ENCODE data around the gene HIPK3. TPM values are rescaled to one million over a fixed set of nuclear protein-coding genes. Genes with fewer than 3 reads are reported as not detected.

HIPK3 gene
- total and polyA plus RNA-seq, 9 of the 15 experiments (the other 6 are each of a cell fraction or from before 2014, with no cell fraction given) = 2.3 to 19.6 (median 7.5) TPM

DNA sequence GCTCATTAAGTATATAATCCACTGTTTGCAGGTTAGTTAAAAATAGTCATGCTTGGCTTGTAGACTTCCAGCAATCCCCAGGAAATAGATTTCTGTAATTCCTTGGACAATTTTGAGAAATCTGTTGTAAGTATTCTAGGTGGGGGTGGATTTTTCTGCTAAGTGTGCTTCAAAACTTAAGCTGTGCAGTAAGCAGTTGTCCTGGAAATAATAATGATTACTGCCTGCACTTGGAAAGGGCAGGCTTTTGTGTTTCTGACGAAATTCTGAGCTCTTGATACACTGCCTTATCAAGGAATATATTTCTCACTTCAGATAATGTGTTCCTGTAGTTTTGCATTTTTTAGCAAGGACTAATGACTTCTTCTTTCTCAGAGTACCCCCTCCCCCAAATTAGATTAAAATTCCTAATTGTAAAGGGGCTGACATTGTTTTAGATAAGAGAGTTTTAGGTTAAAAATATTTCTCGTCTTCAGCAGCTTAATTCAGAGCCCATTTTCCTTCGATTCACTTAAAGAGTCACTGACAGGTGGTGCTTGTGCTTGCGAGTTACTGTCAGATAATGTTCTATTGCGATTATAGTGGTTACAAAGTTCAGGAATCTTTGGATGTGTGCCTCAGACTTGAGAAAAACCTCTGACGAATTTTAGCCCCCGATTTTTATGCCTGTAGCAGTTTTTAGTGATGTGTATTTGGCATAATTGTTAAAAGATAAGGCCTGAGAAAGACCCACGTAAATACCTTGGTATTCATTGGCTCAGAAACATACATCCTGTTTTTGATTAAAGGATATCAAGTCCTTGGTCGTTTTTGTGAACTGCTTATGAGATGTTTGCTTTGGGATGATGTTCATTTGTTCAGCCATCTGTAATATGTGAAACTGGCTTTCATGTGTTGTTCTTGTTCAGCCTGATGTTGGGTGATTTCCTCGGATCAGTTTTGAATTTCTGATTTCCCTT, 120.5 kb downstream of the HIPK3 start:
- Histone ChIP-seq H3K27me3 (ENCODE audit: control insufficient read depth in 2 of 2, insufficient read depth in 2 of 2, low read length in 2 of 2) (peaks cover 36 to 68% of the 10 kb centered on the region in 2 experiments; a peak in 4 of 5 replicates), H3K4me2 (ENCODE audit: insufficient read depth, low read length) (no peak overlapping the region), H3K4me3 (no peak overlapping the region), H3K4me1 (replicated peaks in 1 of 2; ENCODE audit: control insufficient read depth in 2 of 2, insufficient read depth in 2 of 2, low read length in 2 of 2) (peaks cover 0 to 12% of the 10 kb centered on the region in 2 experiments; a peak in 2 of 5 replicates), H3K36me3 (ENCODE audit: control insufficient read depth, insufficient read depth, low read length) (no peaks in the 10 kb centered on the region), H3K27ac (ENCODE audit: extremely low read depth, low read depth, low read length) (no peak overlapping the region), H3K9ac (ENCODE audit: insufficient read depth in 1 of 2, low read depth in 2 of 2, low read length in 2 of 2) (no peak overlapping the region), H4K20me1 (replicated peaks; ENCODE audit: control insufficient read depth, insufficient read depth, low read length) (no peaks in the 10 kb centered on the region), H2AFZ (ENCODE audit: low read depth, low read length) (no peak overlapping the region), H3K79me2 (ENCODE audit: control insufficient read depth, insufficient read depth, low read length) (no peaks in the 10 kb centered on the region), H3K9me1 (ENCODE audit: control insufficient read depth, insufficient read depth, low read length) (no peaks in the 10 kb centered on the region), H3K9me3 (replicated peaks; ENCODE audit: control insufficient read depth, insufficient read depth, low read depth, low read length) (no peaks in the 10 kb centered on the region)
- CTCF ChIA-PET (ENCODE audit: low intra/inter-chr PET ratio) = no interaction called here
- TF ChIP-seq, protein P1, sequence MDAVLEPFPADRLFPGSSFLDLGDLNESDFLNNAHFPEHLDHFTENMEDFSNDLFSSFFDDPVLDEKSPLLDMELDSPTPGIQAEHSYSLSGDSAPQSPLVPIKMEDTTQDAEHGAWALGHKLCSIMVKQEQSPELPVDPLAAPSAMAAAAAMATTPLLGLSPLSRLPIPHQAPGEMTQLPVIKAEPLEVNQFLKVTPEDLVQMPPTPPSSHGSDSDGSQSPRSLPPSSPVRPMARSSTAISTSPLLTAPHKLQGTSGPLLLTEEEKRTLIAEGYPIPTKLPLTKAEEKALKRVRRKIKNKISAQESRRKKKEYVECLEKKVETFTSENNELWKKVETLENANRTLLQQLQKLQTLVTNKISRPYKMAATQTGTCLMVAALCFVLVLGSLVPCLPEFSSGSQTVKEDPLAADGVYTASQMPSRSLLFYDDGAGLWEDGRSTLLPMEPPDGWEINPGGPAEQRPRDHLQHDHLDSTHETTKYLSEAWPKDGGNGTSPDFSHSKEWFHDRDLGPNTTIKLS (IDR thresholded peaks at IDR 0.05; ENCODE audit: borderline replicate concordance, low read depth) = no peak
- no peak for TF ChIP-seq ARID2 (IDR thresholded peaks at IDR 0.05)
- no peak for TF ChIP-seq RFX7 (CRISPR knock-in tag; IDR thresholded peaks at IDR 0.05)
- TF ChIP-seq, protein P2, sequence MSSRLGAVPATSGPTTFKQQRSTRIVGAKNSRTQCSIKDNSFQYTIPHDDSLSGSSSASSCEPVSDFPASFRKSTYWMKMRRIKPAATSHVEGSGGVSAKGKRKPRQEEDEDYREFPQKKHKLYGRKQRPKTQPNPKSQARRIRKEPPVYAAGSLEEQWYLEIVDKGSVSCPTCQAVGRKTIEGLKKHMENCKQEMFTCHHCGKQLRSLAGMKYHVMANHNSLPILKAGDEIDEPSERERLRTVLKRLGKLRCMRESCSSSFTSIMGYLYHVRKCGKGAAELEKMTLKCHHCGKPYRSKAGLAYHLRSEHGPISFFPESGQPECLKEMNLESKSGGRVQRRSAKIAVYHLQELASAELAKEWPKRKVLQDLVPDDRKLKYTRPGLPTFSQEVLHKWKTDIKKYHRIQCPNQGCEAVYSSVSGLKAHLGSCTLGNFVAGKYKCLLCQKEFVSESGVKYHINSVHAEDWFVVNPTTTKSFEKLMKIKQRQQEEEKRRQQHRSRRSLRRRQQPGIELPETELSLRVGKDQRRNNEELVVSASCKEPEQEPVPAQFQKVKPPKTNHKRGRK (tag; IDR thresholded peaks at IDR 0.05) = no peak
- TF ChIP-seq HEY1 (CRISPR knock-in tag; IDR thresholded peaks at IDR 0.05; ENCODE audit: borderline replicate concordance) = no peak
- TF ChIP-seq ZNF431 (CRISPR knock-in tag; IDR thresholded peaks at IDR 0.05) = no peak
- TF ChIP-seq POLR2AphosphoS5 (IDR thresholded peaks at IDR 0.05; ENCODE audit: control insufficient read depth, insufficient read depth, low read depth, low read length) = no peak
- TF ChIP-seq FOSL1 (tag; conservative IDR thresholded peaks at IDR 0.05) = no peak
- no peak for TF ChIP-seq ZNF551 (CRISPR knock-in tag; IDR thresholded peaks at IDR 0.05)
- ATAC-seq = no peak
- no peak for DNase-seq (ENCODE audit: extremely low read depth in 1 of 4, low spot score in 3 of 4)
- WGBS (ENCODE audit: insufficient coverage, low coverage, missing lambda C conversion rate) = 1% methylated on average over 10 of the region's 10 CpGs
- intact Hi-C loops (cut with micrococcal nuclease) (no loop called here), in situ Hi-C loops (cut with MboI) (no loop called here)
- no TSS peak for BruUV-seq (replicated peaks)
- POLR2A ChIA-PET = no interaction called here
- FAIRE-seq = no peak
